Neural progenitor cell (in vitro differentiated cells): ENCODE data around the gene SERPINA9.

Experiments used
- CTCF ChIP-seq: fragments of 200-600 bp; sonication (generic); IDR thresholded peaks from 2 replicates; pipeline ENCODE4 v1.5.1; 2017; ENCODE audit warnings: antibody characterized with exemption, mild to moderate bottlenecking
- EZH2 ChIP-seq: fragments of 200-600 bp; sonication (generic); IDR thresholded peaks from 2 replicates; pipeline ENCODE4 v1.6.1; 2017; ENCODE audit warnings: antibody characterized with exemption, mild to moderate bottlenecking, moderate library complexity
- EZH2phosphoT487 ChIP-seq: fragments of 200-600 bp; sonication (generic); IDR thresholded peaks from 2 replicates; pipeline ENCODE4 v1.6.1; 2017; ENCODE audit warnings: antibody characterized with exemption

- TF ChIP-seq EZH2phosphoT487 (no peak), CTCF (no peak), EZH2 (no peak)
Measured at GRCh38 chr14:94450722-94451090, 25.3 kb downstream of the SERPINA9 start.
